Left ventricle myocardium inferior (tissue), 1 donor: ENCODE data around the gene NPTXR. TPM values are rescaled to one million over a fixed set of nuclear protein-coding genes. Genes with fewer than 3 reads are reported as not detected.

Experiments used
- DNase-seq: peaks from one replicate; pipeline ENCODE4 v3.0.0-alpha.2; 2020
- H3K27ac ChIP-seq: fragments of 200-600 bp; replicated peaks from 2 replicates; pipeline ENCODE4 v1.8.0; 2021
- H3K27me3 ChIP-seq: fragments of 200-600 bp; 2 replicates; pipeline ENCODE4 v1.8.0; 2021; ENCODE audit warnings: low read depth
- H3K36me3 ChIP-seq: fragments of 200-600 bp; 2 replicates; pipeline ENCODE4 v1.8.0; 2021
- H3K4me1 ChIP-seq: fragments of 200-600 bp; 2 replicates; pipeline ENCODE4 v1.8.0; 2021
- H3K4me3 ChIP-seq: fragments of 200-600 bp; 2 replicates; pipeline ENCODE4 v1.8.0; 2021; ENCODE audit warnings: mild to moderate bottlenecking, moderate library complexity
- H3K9me3 ChIP-seq: fragments of 200-600 bp; replicated peaks from 2 replicates; pipeline ENCODE4 v1.8.0; 2021
- CTCF ChIP-seq: fragments of 200-600 bp; IDR thresholded peaks from 2 replicates; pipeline ENCODE4 v1.8.0; 2021; ENCODE audit warnings: antibody characterized with exemption, mild to moderate bottlenecking, borderline replicate concordance
- intact Hi-C: fragments of 100-400 bp; cut with micrococcal nuclease; formaldehyde crosslinking; loops from one replicate; pipeline ENCODE4 v1.11.0; 2022
- total RNA-seq: library from RNA; stranded (reverse); fragmentation: NEBNext Ultra II Directional; extraction: Animal tissue kit (Norgen Biotek cat#: 25700); gene quantifications from one replicate; pipeline ENCODE4 v1.2.1, GENCODE V29; 2021
- donor health status: DM: no; HTN: yes; CAD: no; lungs with severe emphysema.

NPTXR gene
- total RNA-seq, 1 donor from 2014 or later = 23.3 TPM

DNA sequence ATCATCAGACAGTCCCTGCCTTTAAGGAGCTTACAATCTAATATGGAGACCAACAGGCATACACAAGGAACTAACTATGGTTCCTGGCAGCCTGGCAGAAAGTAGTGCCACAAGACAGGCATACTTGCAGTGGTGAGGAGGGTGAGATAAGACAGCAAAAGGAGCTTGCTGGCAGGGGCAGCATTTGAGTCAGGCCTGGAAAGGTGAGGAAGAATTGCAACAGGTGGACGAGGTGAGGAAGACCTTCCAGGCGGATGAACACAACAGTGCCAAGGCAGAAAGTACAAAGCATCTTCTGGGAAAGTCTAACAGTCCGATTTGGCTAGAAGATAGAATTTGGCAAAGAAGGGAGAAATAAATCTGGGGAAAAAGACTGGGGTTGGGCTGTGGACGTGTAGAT is 54.2 kb downstream of the NPTXR start:
- Histone ChIP-seq H3K4me3 (no peak overlapping the region), H3K9me3 (no peaks in the 10 kb centered on the region), H3K4me1 (peaks cover 69% of the 10 kb centered on the region), H3K36me3 (peaks cover 12% of the 10 kb centered on the region), H3K27me3 (no peaks in the 10 kb centered on the region), H3K27ac (peak overlapping the region; percentile 93)
- no peak for DNase-seq
- no peak for TF ChIP-seq CTCF
- intact Hi-C loops = no loop called here

GRCh38 chr22:38788846-38789245 is 55.0 kb downstream of the NPTXR start:
- Histone ChIP-seq H3K27me3 (no peaks in the 10 kb centered on the region), H3K4me3 (peak overlapping the region; percentile 4), H3K27ac (peak overlapping the region; percentile 93), H3K9me3 (no peaks in the 10 kb centered on the region), H3K36me3 (peaks cover 12% of the 10 kb centered on the region), H3K4me1 (peaks cover 65% of the 10 kb centered on the region)
- no peak for DNase-seq
- no peak for TF ChIP-seq CTCF
- intact Hi-C loops = no loop called here

DNA sequence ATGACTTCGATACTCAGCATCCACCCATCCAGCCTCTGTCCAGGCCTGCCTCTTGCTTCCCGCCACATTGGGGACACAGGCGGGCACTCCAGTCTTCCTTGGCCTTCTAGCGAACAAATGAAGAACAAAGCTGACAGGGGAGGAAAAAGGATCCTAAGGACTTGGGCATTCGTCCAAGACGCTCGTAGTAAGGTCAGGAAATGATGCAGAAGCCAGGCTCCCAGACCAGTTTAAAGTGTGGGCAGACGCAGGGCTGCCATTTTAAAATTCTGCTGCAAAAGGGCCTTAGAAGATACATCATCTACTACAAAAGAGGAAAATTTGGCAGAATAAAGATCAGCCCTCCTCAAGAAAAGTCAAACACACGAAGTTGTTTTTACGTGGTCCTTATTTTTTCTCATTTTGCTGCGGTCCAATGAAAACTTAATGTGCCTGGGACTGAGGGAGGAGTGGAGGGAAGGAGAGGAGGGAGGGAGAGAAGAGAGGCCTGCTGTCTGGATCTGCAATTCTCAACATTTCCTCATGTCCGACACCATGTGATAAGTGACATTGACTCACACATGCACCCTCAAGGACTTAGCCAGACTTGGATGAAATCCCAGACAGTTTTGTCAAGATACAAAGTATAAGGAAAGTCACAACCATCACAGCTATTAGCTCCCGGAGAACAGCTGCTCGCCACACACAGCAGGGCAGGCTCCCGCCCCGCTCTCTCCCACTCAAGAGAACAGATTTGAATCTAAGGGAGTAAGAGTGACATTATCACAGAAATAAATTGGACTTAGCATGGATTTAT is 55.6 kb downstream of the NPTXR start:
- peak; percentile 44 for DNase-seq
- TF ChIP-seq CTCF = no peak

DNA sequence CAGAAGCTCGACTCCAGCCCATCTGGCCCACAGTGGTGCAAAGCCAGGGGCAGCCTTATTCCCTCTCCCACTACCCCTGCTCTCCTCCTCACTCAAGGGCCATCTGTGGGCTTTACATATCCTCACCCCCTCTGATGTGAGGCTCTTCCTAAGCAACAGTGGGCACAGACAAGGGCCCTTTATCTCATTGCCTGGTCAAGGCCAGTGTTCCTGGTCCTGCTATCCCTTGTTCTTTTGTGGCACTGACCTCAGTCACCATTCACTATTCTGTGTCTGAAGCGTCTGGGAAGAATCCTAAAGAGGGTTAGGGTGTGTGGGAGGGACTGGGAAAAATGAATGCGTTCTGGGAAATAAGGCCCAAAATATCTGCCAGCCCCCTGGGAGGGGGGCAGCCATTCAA is 57.2 kb downstream of the NPTXR start:
- intact Hi-C loops = no loop called here
- peaks cover 12% of the 10 kb centered on the region for H3K36me3 ChIP-seq
- peak overlapping the region; percentile 93 for H3K27ac ChIP-seq
- no peak overlapping the region for H3K4me3 ChIP-seq
- H3K9me3 ChIP-seq = no peaks in the 10 kb centered on the region
- no peak for DNase-seq
- H3K4me1 ChIP-seq = peaks cover 69% of the 10 kb centered on the region
- H3K27me3 ChIP-seq = no peaks in the 10 kb centered on the region
- no peak for TF ChIP-seq CTCF

More for the DNA sequence above, 55.6 kb downstream of the NPTXR start:
- peaks cover 12% of the 10 kb centered on the region for H3K36me3 ChIP-seq
- no peaks in the 10 kb centered on the region for H3K9me3 ChIP-seq
- intact Hi-C loops = no loop called here
- H3K27ac ChIP-seq = peak overlapping the region; percentile 93
- H3K4me3 ChIP-seq = peak overlapping the region; percentile 4
- H3K27me3 ChIP-seq = no peaks in the 10 kb centered on the region
- H3K4me1 ChIP-seq = peaks cover 64% of the 10 kb centered on the region

- H3K4me3 ChIP-seq = no peak overlapping the region
- no peak for DNase-seq
- H3K4me1 ChIP-seq = peaks cover 86% of the 10 kb centered on the region
- peaks cover 17% of the 10 kb centered on the region for H3K36me3 ChIP-seq
- H3K27me3 ChIP-seq = no peaks in the 10 kb centered on the region
- H3K27ac ChIP-seq = peak overlapping the region; percentile 93
- no peaks in the 10 kb centered on the region for H3K9me3 ChIP-seq
- TF ChIP-seq CTCF = no peak
- intact Hi-C loops = no loop called here
These were observed 59.0 kb downstream of the NPTXR start for GRCh38 chr22:38784856-38785255.
